Heart right ventricle (tissue), 16 donors: Measurements from ENCODE around the gene PLCXD1. TPM values are rescaled to one million over a fixed set of nuclear protein-coding genes. Genes with fewer than 3 reads are reported as not detected.

Experiments used
- ATAC-seq, 8 donors: fragments of 200-7000 bp; cut with Tn5 transposase; one replicate each; pipeline ENCODE4 v1.9.1; 2020; ENCODE audit warnings: mild to moderate bottlenecking in 8 of 8, moderate library complexity in 8 of 8, moderate number of reproducible peaks in 1 of 8
- DNase-seq, 2 donors: peaks; one replicate each; pipeline ENCODE4 v3.0.0-alpha.2; 2020
- H3K27ac ChIP-seq, 10 donors: fragments of 200-600 bp; sonication (generic) in 2 of 10; one replicate each; pipeline versions ENCODE4 v1.5.0 to v1.8.0; 2020 to 2022; ENCODE audit warnings: mild to moderate bottlenecking in 3 of 10
- H3K27me3 ChIP-seq, 7 donors: fragments of 200-600 bp; one replicate each; pipeline ENCODE4 v1.8.0; 2021 to 2022; ENCODE audit warnings: mild to moderate bottlenecking in 2 of 7
- H3K36me3 ChIP-seq, 9 donors: fragments of 200-600 bp; sonication (generic) in 1 of 9; one replicate each; pipeline versions ENCODE4 v1.5.0 to v1.8.0; 2020 to 2022; ENCODE audit warnings: mild to moderate bottlenecking in 2 of 9
- H3K4me1 ChIP-seq, 9 donors: fragments of 200-600 bp; sonication (generic) in 1 of 9; one replicate each; pipeline versions ENCODE4 v1.5.0 to v1.8.0; 2020 to 2022; ENCODE audit warnings: mild to moderate bottlenecking in 4 of 9
- H3K4me3 ChIP-seq, 10 donors: fragments of 200-600 bp; sonication (generic) in 2 of 10; one replicate each; pipeline versions ENCODE4 v1.5.0 to v1.8.0; 2020 to 2022; ENCODE audit warnings: mild to moderate bottlenecking in 7 of 10, moderate library complexity in 2 of 10
- H3K9me3 ChIP-seq, 11 donors: fragments of 200-600 bp in 10 of 11; sonication (generic) in 2 of 11; one replicate each; pipeline versions ENCODE4 v1.5.0 to v1.8.0; 2013 to 2022; ENCODE audit warnings: mild to moderate bottlenecking in 2 of 11, control low read depth in 1 of 11, moderate library complexity in 1 of 11
- CTCF ChIP-seq, 9 donors: fragments of 200-600 bp; sonication (generic) in 2 of 9; IDR thresholded peaks; one replicate each; pipeline versions ENCODE4 v1.5.0 to v1.8.0; 2021 to 2022; ENCODE audit warnings: antibody characterized with exemption in 9 of 9, mild to moderate bottlenecking in 5 of 9, moderate library complexity in 1 of 9
- WGBS, 2 donors: extraction: QIAGEN DNeasy Blood & Tissue Kit; methylation state at CpG; one replicate each; pipeline ENCODE4 v1.1.7; 2013; ENCODE audit warnings: inconsistent platforms in 1 of 2; 5-methylcytosine and 5-hydroxymethylcytosine counted together
- intact Hi-C, 10 donors: fragments of 100-400 bp; cut with DNase I; formaldehyde crosslinking; loops; one replicate each; pipeline versions ENCODE4 v1.11.1 to v1.14.2; 2022
- polyA plus RNA-seq, 2 donors: library from polyadenylated mRNA; stranded (reverse); fragments of 200-250 nt; gene quantifications; one replicate each; pipeline ENCODE4 v1.2.3, GENCODE V29; 2013
- total RNA-seq, 10 donors: library from RNA; stranded (reverse); fragmentation: NEBNext Ultra II Directional in 3 of 10; extraction: Animal tissue kit (Norgen Biotek cat#: 25700) in 3 of 10; gene quantifications; one replicate each; pipeline versions ENCODE4 v1.2.1 to v1.2.4, GENCODE V29; 2021 to 2023
- donor health status: Arrhythmogenic right ventricular cardiomyopathy.
- donor health status: ischemic (EF 13 %, LVEDD 7.1; RV severe dilation, severe dysfunction).
- donor health status: healthy with polysubstance abuse.
- donor health status: DM: no; HTN: yes; CAD: no.
- donor health status: DM: no; HTN: no; CAD: no.
- donor health status: ischemic (EF 25% LVEDD 6.9; RV normal size, moderate dysfunction).
- donor health status: ischemic (EF 25% LVEDD 5.7; RV mildly dilated, moderate dysfunction).
- donor health status: healthy.
- donor health status: DM: yes; HTN: yes; CAD: no.
- donor health status: Ischemic cardiomyopathy.
- donor health status: ischemic (EF 35%, LVEDD 5.7; RV mildly dilated, moderate dysfunction).
- donor health status: nonischemic (EF 11% LVEDD 7.7; RV severe dilation, severe dysfunction).
- donor health status: DM: yes; HTN: yes; CAD: no.
- donor health status: PGD.
- donor health status: ischemic (EF 29% LVEDD 5.4; RV normal size, mild dysfunction).
- donor health status: nonischemic (EF 23%, LVEDD 6.1; RV moderate dilation, normal function).

The PLCXD1 gene
- total and polyA plus RNA-seq, 12 donors, result 1.9 to 19.9 (median 2.8) TPM

DNA sequence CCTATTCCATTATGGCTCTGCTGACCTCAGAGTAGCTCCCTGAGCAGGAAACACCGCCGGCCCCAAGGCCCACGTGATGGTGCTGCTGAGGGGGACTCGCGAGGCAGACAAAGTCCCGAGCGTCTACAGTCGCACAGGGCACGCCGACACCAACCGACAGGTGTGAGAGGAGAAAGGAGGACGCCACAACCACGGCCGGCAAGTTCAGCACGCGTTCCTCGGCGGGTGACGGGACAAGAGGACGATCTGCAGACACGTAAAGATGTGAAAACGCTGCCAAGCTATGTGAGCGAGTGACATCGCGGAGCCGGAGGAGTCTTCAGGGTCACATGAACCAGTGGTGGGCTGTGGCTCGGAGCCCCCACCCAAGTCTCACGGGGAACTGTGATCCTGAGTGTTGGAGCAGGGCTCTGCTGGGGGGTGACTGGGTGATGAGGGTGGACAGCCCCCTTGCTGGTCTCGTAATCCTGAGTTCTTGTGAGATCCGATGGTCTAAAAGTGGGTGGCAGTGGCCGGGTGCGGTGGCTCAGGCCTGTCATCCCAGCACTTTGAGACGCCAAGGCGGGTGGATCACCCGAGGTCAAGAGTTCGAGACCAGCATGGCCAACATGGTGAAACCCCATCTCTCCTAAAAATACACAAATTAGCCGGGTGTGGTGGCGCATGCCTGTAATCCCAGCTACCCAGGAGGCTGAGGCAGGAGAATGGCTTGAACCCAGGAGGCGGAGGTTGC lies 71.6 kb downstream of the PLCXD1 start:
- 87 to 91% methylated on average over 39 of the region's 39 CpGs for WGBS, 2 donors
- peaks cover 0 to 17% (median 6%) of the 10 kb centered on the region in 9 donors for H3K4me1 ChIP-seq
- no peak for TF ChIP-seq CTCF (IDR thresholded peaks at IDR 0.05)
- DNase-seq, result no peak
- no peak overlapping the region for H3K27ac ChIP-seq
- intact Hi-C loops, result no loop called here
- peaks cover 0 to 14% (median 0%) of the 10 kb centered on the region in 9 donors for H3K36me3 ChIP-seq
- no peaks in the 10 kb centered on the region for H3K9me3 ChIP-seq
- H3K4me3 ChIP-seq, result no peak overlapping the region
- no peaks in the 10 kb centered on the region for H3K27me3 ChIP-seq
- peak in 1 of 8 donors; percentile 7 for ATAC-seq

Other genes with a start within 250 kb of the PLCXD1 start
- 10 to 100 TPM; 29.8 to 55.4 (median 46.3) TPM for gene GTPBP6, start 37.4 kb downstream of the PLCXD1 start, total RNA-seq
- 100 to 1,000 TPM in 1 of 2 donors, 10 to 100 TPM in 1; 44.0 to 103 TPM for gene GTPBP6, start 37.4 kb downstream of the PLCXD1 start, polyA plus RNA-seq
- 100 to 1,000 TPM in 8 of 10 donors, 10 to 100 TPM in 2; 88.3 to 173 (median 128) TPM for gene PPP2R3B, start 105.5 kb downstream of the PLCXD1 start, total RNA-seq
- 100 to 1,000 TPM in 1 of 2 donors, 10 to 100 TPM in 1; 73.9 to 362 TPM for gene PPP2R3B, start 105.5 kb downstream of the PLCXD1 start, polyA plus RNA-seq